Keratinocyte (primary cell): ENCODE data around the gene ARL6IP5. TPM values are rescaled to one million over a fixed set of nuclear protein-coding genes. Genes with fewer than 3 reads are reported as not detected.
A peak's percentile ranks its signal among the peaks of the same experiment; 100 is the strongest.

Experiments
- DNase-seq: peaks from one replicate; pipeline ENCODE4 v3.0.0-alpha.2; 2011; ENCODE audit warnings: low read depth, missing footprints, low spot score
- FAIRE-seq: peaks from 2 replicates; lab custom pipeline; 2011; peaks lifted over from hg19 to GRCh38; lab: Jason Lieb, UNC
- H2AFZ ChIP-seq: 2 replicates; pipeline ENCODE4 v1.6.0; 2012; ENCODE audit warnings: low read length, control low read depth, inconsistent platforms; ENCODE audit not compliant: control insufficient read depth
- H3K27ac ChIP-seq: 2 replicates; pipeline ENCODE4 v1.5.1; 2011; ENCODE audit warnings: low read length; ENCODE audit not compliant: control insufficient read depth, insufficient read depth
- H3K27me3 ChIP-seq: 3 replicates; pipeline ENCODE4 v1.6.0; 2011; ENCODE audit warnings: low read length; ENCODE audit not compliant: control insufficient read depth, insufficient read depth; ENCODE audit errors: extremely low read depth
- H3K36me3 ChIP-seq, 2 experiments: 2 replicates in 1 of 2; 3 replicates in 1 of 2; pipeline ENCODE4 v1.5.1; 2011; ENCODE audit warnings: low read length in 2 of 2, mild to moderate bottlenecking in 1 of 2; ENCODE audit not compliant: control insufficient read depth in 2 of 2, insufficient read depth in 2 of 2; ENCODE audit errors: extremely low read depth in 1 of 2
- H3K4me1 ChIP-seq: 3 replicates; pipeline ENCODE4 v1.5.1; 2011; ENCODE audit warnings: low read length; ENCODE audit not compliant: control insufficient read depth, insufficient read depth; ENCODE audit errors: extremely low read depth
- H3K4me2 ChIP-seq: 3 replicates; pipeline ENCODE4 v1.6.0; 2011; ENCODE audit warnings: low read depth, low read length; ENCODE audit not compliant: control insufficient read depth, insufficient read depth; ENCODE audit errors: extremely low read depth
- H3K4me3 ChIP-seq, 3 experiments: fragments of 200-600 bp in 1 of 3; sonication (generic) in 1 of 3; 2 replicates in 2 of 3; 3 replicates in 1 of 3; pipeline ENCODE4 v1.5.1; 2011 to 2016; ENCODE audit warnings: low read length in 3 of 3, mild to moderate bottlenecking in 3 of 3, control low read depth in 2 of 3, inconsistent platforms in 1 of 3, low read depth in 1 of 3, mixed read lengths in 1 of 3, mixed run types in 1 of 3, moderate library complexity in 1 of 3; ENCODE audit not compliant: control insufficient read depth in 2 of 3, insufficient read depth in 2 of 3; ENCODE audit errors: extremely low read depth in 1 of 3
- H3K79me2 ChIP-seq: 2 replicates; pipeline ENCODE4 v1.6.0; 2012; ENCODE audit warnings: low read length; ENCODE audit not compliant: control insufficient read depth, insufficient read depth
- H3K9ac ChIP-seq: 3 replicates; pipeline ENCODE4 v1.6.0; 2011; ENCODE audit warnings: low read length; ENCODE audit not compliant: control insufficient read depth, insufficient read depth; ENCODE audit errors: extremely low read depth
- H3K9me1 ChIP-seq: 3 replicates; pipeline ENCODE4 v1.6.0; 2011; ENCODE audit warnings: low read length; ENCODE audit not compliant: control insufficient read depth, insufficient read depth; ENCODE audit errors: extremely low read depth
- H3K9me3 ChIP-seq: 2 replicates; pipeline ENCODE4 v1.5.1; 2012; ENCODE audit warnings: low read depth, low read length; ENCODE audit not compliant: control insufficient read depth
- H4K20me1 ChIP-seq: 3 replicates; pipeline ENCODE4 v1.6.0; 2011; ENCODE audit warnings: low read length; ENCODE audit not compliant: control insufficient read depth, insufficient read depth; ENCODE audit errors: extremely low read depth
- CTCF ChIP-seq, 3 experiments: IDR thresholded peaks in 1 of 3; conservative IDR thresholded peaks in 1 of 3; optimal IDR thresholded peaks in 1 of 3; 2 replicates in 2 of 3; 3 replicates in 1 of 3; pipeline versions ENCODE3 to v1.5.1; 2011; ENCODE audit warnings: low read length in 3 of 3, mild to moderate bottlenecking in 3 of 3, moderate library complexity in 2 of 3, control low read depth in 1 of 3, inconsistent platforms in 1 of 3; ENCODE audit not compliant: insufficient read depth in 2 of 3; ENCODE audit errors: extremely low read depth in 1 of 3
- EZH2 ChIP-seq: IDR thresholded peaks from one replicate; pipeline ENCODE4 v1.6.1; 2012; ENCODE audit warnings: inconsistent platforms, mild to moderate bottlenecking, low read length, moderate library complexity
- dilution Hi-C: fragments of 300-500 bp; cut with MboI; formaldehyde crosslinking; loops from one replicate; pipeline ENCODE4 v1.7.0; 2020; ENCODE audit warnings: low sequenced_read_pairs; ENCODE audit not compliant: extremely low pct_ligation_motif_present
- polyA plus RNA-seq, 5 experiments: library from polyadenylated mRNA; depleted of rRNA in 3 of 5; stranded (reverse) in 3 of 5; stranded (forward) in 1 of 5; unstranded in 1 of 5; fragments of >200 nt; gene quantifications; 1 replicate in 1 of 5; 2 replicates in 3 of 5; 3 replicates in 1 of 5; pipeline versions ENCODE4 v1.2.1 to v1.2.3, GENCODE V29; 2011 to 2012; ENCODE audit warnings: missing spikeins in 2 of 5, low read depth in 1 of 5, low replicate concordance in 1 of 5

ARL6IP5 gene
- polyA plus RNA-seq, 1 donor (not counting 4 experiments of a cell fraction or from before 2014, with no cell fraction given): 112 TPM

- H3K36me3 ChIP-seq: no peaks in the 10 kb centered on the region
- DNase-seq (no peak), FAIRE-seq (no peak)
- H3K27me3 ChIP-seq: no peaks in the 10 kb centered on the region
- H3K4me3 ChIP-seq: no peak within 1 kb of the TSS
- no peaks in the 10 kb centered on the region for H3K9me3 ChIP-seq
- no peak within 1 kb of the TSS for H3K9ac ChIP-seq
- no peaks in the 10 kb centered on the region for H3K79me2 ChIP-seq
- H3K27ac ChIP-seq: no peak within 1 kb of the TSS
- TF ChIP-seq CTCF (optimal IDR thresholded peaks at IDR 0.05 in 1 of 3, IDR thresholded peaks at IDR 0.05 in 1 of 3, conservative IDR thresholded peaks at IDR 0.05 in 1 of 3; ENCODE audit: extremely low read depth in 1 of 3, insufficient read depth in 2 of 3, low read length in 3 of 3) (no peak), EZH2 (no peak)
- no peak within 1 kb of the TSS for H2AFZ ChIP-seq
- H3K9me1 ChIP-seq: no peaks in the 10 kb centered on the region
- no peak within 1 kb of the TSS for H3K4me2 ChIP-seq
- dilution Hi-C loops: no loop called here
- no peaks in the 10 kb centered on the region for H3K4me1 ChIP-seq
- H4K20me1 ChIP-seq: no peaks in the 10 kb centered on the region
Observed at GRCh38 chr3:69122403-69122802, 37.7 kb downstream of the ARL6IP5 start, which contains the start of gene LMOD3. Gene LMOD3 (minus strand): TSS chr3:69122595. CDS start chr3:69122386, 209 bp downstream.

- Histone ChIP-seq H3K9ac (no peak overlapping the region), H3K9me3 (no peaks in the 10 kb centered on the region), H4K20me1 (no peaks in the 10 kb centered on the region), H3K79me2 (no peaks in the 10 kb centered on the region), H2AFZ (no peak overlapping the region), H3K36me3 (no peaks in the 10 kb centered on the region), H3K4me1 (no peaks in the 10 kb centered on the region), H3K27ac (no peak overlapping the region), H3K9me1 (no peaks in the 10 kb centered on the region), H3K4me2 (no peak overlapping the region), H3K27me3 (no peaks in the 10 kb centered on the region), H3K4me3 (no peak overlapping the region)
- dilution Hi-C loops: no loop called here
- DNase-seq (no peak), FAIRE-seq (peak; percentile 20)
- no peak for TF ChIP-seq EZH2
- no peak for TF ChIP-seq CTCF (optimal IDR thresholded peaks at IDR 0.05 in 1 of 3, IDR thresholded peaks at IDR 0.05 in 1 of 3, conservative IDR thresholded peaks at IDR 0.05 in 1 of 3; ENCODE audit: extremely low read depth in 1 of 3, insufficient read depth in 2 of 3, low read length in 3 of 3)
Observed at GRCh38 chr3:69126216-69126615, 41.5 kb downstream of the ARL6IP5 start.
